CD4-positive, alpha-beta T cell treated with Interleukin-2 at 100 ng/mL for 4 hours (primary cell): ENCODE results near the gene TSPAN2.

ENCODE experiments used
- DNase-seq: peaks from one replicate; pipeline ENCODE4 v3.0.0-alpha.2; 2020; ENCODE audit warnings: low spot score

TSPAN2 gene

GRCh38 chr1:115074839-115075534 is 14.3 kb downstream of the TSPAN2 start:
- DNase-seq, result no peak

- DNase-seq, result no peak
Observed at GRCh38 chr1:115073298-115074087, 15.8 kb downstream of the TSPAN2 start.

- no peak for DNase-seq
Observed at GRCh38 chr1:115071012-115071664, 18.2 kb downstream of the TSPAN2 start.

- DNase-seq, result no peak
Observed at GRCh38 chr1:115069659-115070308, 19.5 kb downstream of the TSPAN2 start.

- no peak for DNase-seq
Observed at GRCh38 chr1:115068826-115069585, 20.3 kb downstream of the TSPAN2 start.

GRCh38 chr1:115067161-115067859 is 22.0 kb downstream of the TSPAN2 start:
- DNase-seq, result no peak

GRCh38 chr1:115065021-115065420 is 24.3 kb downstream of the TSPAN2 start:
- DNase-seq, result no peak

- no peak for DNase-seq
Observed at GRCh38 chr1:115064461-115064860, 24.8 kb downstream of the TSPAN2 start.

- DNase-seq, result peak; percentile 84
Observed at GRCh38 chr1:115063228-115063901, 25.9 kb downstream of the TSPAN2 start.

GRCh38 chr1:115062542-115063004 is 26.7 kb downstream of the TSPAN2 start:
- DNase-seq, result peak; percentile 97

- no peak for DNase-seq
Observed at GRCh38 chr1:115060501-115060900, 28.8 kb downstream of the TSPAN2 start.

- DNase-seq, result no peak
Observed at GRCh38 chr1:115059316-115059715, 30.0 kb downstream of the TSPAN2 start.

- DNase-seq, result no peak
Observed at GRCh38 chr1:115057661-115058254, 31.5 kb downstream of the TSPAN2 start.

- DNase-seq, result no peak
Observed at GRCh38 chr1:115056395-115056798, 32.9 kb downstream of the TSPAN2 start.

- DNase-seq, result peak; percentile 75
Observed at GRCh38 chr1:115052454-115053083, 36.7 kb downstream of the TSPAN2 start.

GRCh38 chr1:115051850-115052249 is 37.5 kb downstream of the TSPAN2 start:
- no peak for DNase-seq

- DNase-seq, result no peak
Observed at GRCh38 chr1:115046751-115047150, 42.6 kb downstream of the TSPAN2 start.

- DNase-seq, result no peak
Observed at GRCh38 chr1:115041654-115042053, 47.6 kb downstream of the TSPAN2 start.

- DNase-seq, result no peak
Observed at GRCh38 chr1:115040501-115040900, 48.8 kb downstream of the TSPAN2 start.
